HG03457 (cell line): ENCODE results near the gene COL18A1.

Source experiments
- ATAC-seq: cut with Tn5 transposase; IDR thresholded peaks from one replicate; pipeline ENCODE4 v1.9.1; 2021; ENCODE audit warnings: moderate number of reproducible peaks; ENCODE audit not compliant: unreplicated experiment

The COL18A1 gene

GRCh38 chr21:45539796-45540600 is 135.0 kb downstream of the COL18A1 start:
- no peak for ATAC-seq

DNA sequence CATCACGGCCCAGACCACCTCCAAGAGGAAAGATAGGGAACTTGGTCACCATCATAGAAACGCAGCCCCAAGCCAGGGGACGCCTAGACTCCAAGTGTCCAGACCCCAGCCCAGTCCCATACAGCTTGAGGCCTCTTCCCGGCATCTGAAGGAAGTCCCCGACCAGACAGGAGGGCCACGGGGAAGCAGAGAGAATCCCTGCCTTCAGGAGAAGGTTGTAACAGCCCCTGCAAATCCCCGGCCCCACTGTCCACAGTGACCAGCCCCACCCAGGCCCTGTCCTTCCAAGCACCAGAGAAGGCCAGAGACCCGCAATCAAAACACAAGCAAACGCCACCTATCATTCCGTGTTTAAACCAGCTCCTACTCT is 135.6 kb downstream of the COL18A1 start:
- ATAC-seq, result no peak

DNA sequence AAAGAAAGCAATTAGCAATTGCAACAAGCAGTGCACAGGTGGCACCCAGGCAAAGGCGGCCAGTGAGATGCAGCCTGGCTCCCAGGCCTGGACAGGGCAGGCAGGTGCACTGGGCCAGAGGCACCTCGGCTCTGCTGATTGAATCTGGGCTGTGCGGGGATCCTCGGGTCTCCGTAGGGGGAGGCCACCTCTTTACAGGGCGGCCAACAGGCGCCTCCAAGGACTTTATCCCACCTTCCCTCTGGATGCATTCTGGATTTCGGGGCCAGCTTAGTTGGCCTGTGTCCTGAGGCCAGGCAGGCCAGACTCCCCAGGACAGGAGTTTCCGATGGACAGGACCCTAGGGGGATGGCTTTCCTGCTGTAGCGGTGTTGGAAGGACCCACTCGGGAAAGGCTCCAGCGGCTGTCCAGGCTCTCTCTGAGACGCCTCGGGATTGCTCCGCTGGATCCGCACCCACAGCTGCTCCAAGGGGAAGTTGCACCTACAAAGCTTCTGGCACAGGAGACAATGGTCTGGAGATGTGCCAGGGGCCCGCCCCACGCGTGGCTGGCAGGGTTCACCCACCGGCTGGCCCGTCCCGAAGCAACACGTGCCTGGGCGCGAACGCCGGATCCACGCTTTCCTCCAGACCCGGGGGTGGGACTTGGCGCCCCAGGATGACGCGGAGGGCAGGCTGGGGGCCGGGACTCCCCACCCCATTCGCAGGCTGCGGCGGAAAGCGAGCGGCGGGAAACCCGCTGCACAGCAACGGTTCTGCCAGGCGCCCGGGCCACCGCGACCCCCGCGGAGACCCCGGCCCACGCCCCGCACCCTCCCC is 136.5 kb downstream of the COL18A1 start:
- no peak for ATAC-seq

DNA sequence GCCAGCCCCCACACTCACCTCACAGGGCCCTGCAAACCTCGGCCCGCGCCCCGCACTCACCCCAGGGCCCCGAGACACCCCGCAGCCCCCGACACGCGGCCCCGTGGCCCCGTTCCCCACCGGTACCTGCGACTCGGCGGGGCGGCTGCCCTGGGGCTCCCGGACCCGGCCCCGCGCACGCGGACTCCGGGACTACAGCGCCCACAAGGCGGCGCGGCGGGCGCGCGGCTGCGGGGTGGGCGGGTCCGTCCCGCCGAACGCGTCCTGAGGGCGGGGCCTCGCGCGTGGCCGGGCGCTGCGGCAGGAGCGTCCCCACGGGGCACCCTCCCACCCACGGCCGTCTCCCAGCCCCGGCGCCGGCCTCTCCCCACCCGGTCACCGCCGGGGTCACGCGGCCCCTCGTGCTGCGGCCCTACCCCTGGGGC is 137.3 kb downstream of the COL18A1 start, which contains the start of gene SLC19A1:
SLC19A1 (minus strand) TSS at position 199 of the 425 bp plus-strand sequence. CDS start 4,481 bp downstream, outside the sequence.
- no peak for ATAC-seq

GRCh38 chr21:45542667-45543370 is 137.9 kb downstream of the COL18A1 start:
- no peak for ATAC-seq

DNA sequence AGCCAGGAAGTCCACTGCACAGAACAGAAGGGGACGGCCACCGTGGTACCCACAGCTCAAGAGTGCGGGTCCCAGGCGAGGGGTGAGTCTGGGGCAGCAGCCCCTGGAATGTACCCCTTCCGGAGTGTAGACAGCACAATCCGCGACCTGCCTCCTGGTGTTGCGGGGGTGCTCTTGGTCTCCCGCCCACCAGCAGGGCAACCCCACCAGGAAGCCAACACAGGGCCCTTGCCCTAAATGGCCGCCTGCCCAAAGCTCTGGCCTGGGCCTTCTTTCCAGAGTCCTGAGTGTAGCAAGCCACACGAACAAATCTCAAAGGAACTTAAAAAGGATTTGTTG is 138.4 kb downstream of the COL18A1 start:
- no peak for ATAC-seq

- ATAC-seq, result no peak
Observed at GRCh38 chr21:45543710-45544448, 138.9 kb downstream of the COL18A1 start.

DNA sequence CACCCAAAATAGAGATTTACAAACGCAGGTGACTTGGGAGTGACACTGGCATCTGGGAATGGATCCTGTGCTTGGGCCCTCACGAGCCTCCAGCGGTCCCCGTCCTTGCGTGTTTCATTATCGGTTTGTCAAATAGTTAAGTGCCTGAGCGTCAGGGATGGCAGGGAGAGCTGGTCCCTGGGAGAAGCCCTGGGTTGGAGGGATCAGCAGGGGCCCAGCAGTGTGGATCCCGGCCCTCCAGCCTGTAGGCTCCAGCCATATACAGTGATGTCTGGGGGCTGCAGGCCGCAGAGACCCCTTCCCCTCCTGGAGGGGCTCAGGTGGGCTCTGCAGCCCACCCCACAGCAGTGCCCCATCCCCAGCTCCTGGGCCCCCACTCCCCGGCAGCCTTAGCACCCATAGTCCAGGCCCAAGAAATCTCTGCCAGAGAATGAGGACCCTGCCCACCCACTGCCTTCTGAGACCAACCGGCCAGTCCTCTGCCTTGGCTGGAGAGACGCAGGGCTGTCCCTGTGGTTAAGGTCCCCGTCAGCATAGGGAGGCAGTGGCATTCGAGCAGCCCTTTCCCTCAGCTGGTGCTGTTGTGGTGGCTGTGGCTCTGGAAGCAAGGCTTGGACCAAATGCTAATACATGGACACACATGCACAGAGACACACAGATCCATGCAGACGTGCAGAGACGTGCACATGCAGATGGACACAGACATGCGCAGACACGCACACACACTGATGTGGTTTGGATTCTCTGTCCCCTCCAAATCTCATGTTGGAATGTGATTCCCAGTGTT is 139.7 kb downstream of the COL18A1 start:
- ATAC-seq, result no peak

DNA sequence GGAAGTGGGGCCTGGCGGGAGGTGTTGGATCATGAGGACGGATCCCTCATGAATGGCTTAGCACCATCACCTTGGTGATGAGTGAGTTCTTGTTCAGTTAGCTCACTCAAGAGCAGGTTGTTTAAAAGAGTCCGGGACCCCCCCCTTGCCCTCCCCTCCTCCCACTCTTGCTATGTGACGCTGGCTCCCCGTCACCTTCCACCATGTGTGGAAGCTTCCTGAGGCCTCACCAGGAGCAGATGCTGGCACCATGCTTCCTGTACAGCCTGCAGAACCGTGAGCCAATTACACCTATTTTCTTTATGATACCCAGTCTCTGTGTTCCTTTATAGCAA is 140.2 kb downstream of the COL18A1 start:
- no peak for ATAC-seq

GRCh38 chr21:45545691-45546531 is 140.9 kb downstream of the COL18A1 start:
- ATAC-seq, result no peak

GRCh38 chr21:45546636-45547544 is 141.9 kb downstream of the COL18A1 start:
- no peak for ATAC-seq

DNA sequence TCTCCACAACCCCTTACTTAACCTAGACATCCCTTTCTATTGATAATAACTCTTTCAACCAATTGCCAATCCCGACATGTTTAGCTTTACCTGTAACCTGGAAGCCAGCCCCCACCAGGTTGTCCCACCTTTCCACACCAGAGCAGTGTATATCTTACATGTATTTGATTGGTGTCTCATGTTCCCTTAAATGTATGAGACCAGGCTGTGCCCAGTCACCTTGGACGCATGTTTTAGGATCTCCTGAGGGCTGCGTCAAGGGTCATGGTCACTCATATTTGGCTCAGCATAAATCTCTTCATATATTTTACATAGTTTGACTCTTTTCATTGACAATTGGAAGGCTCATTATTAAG is 142.6 kb downstream of the COL18A1 start:
- ATAC-seq, result no peak

DNA sequence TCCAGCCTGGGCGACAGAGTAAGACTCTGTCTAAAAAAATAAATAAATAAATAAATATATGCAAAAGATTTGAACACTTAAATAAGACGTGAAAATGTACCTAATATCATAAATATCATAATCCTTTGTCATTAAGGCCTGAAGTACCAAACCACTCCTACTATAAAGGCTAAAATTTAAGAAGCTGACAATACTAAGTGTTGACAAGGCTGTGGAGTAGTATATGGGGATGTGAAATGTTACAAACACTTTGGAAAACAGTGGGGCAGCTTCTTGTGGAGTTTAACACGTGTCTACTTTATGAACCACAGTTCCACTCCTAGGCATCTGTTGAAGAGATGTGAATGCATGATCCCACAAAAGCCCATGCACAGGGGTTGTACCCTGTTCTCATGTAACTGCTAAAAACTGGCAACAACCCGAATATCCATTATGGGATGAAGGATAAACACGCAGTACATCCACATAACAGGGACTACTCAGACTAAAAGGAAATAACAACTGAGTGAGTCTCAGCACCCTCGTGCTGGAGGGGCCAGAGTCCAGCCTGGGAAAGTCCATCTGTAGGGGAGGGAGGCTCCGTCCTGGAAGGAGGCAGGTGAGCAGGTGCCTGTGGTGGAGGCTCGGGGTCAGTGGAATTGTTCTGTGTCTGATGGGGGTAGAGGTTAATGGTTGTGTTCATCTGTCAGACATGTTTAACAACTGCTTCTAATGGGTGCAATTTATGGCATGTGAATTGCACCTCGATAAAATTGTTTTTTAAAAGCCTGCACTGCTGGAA is 143.9 kb downstream of the COL18A1 start:
- no peak for ATAC-seq

DNA sequence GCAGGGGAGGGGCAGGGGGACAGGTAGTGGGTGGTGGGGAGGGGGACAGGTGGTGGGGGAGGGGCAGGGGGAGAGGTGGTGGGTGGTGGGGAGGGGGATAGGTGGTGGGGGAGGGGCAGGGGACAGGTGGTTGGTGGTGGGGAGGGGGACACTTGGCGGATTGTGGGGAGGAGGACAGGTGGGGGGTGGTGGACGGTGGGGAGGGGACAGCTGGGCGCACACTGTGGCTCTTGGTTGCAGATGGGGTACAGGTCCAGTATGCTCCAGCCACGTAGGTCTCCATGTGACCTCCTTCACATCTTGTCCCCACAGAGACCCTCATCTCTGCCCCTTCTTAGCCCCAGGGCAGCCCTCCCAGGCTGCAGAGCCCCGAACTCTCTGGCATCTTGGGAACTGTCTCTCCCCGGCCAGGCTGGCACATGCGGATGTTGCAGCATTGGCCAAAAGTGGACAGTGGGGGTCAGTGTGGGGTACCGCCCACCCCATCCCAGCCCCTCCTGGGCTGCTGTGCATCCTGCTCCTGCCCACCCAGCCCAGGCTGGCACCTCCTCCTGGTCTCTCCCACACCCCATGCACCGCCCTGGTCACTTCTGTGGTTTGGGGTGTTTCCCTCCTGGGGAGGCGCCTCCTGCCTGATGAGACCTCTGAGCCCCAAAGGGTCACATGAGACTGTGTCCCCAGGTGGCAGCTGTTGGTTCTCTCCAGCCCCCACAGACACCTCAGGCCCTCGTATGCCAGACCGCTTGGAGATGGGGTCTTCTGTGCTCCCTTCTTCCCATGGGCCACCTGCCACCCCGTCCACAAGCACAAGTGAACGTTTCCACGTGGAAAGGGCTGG is 144.9 kb downstream of the COL18A1 start:
- ATAC-seq, result no peak

GRCh38 chr21:45550522-45551210 is 145.7 kb downstream of the COL18A1 start:
- ATAC-seq, result no peak

GRCh38 chr21:45551316-45551715 is 146.4 kb downstream of the COL18A1 start:
- no peak for ATAC-seq
